T-helper 2 cell treated with Interferon-gamma antibody and Interleukin-4, amounts not matched to agents 100 ng/mL and 5 ng/mL, for 36 hours (primary cell): ENCODE data around the gene LSMEM2. TPM values are rescaled to one million over a fixed set of nuclear protein-coding genes. Genes with fewer than 3 reads are reported as not detected.
"Not testable (repeated sequence)": the region's sequence is repeated elsewhere in the genome, so short reads cannot be mapped to it uniquely, and the experiment has no call there.

Experiments used
- intact Hi-C: fragments of 100-400 bp; cut with micrococcal nuclease; formaldehyde crosslinking; loops from one replicate; pipeline ENCODE4 v1.15.1; 2023
- total RNA-seq: library from RNA; stranded (reverse); gene quantifications from 2 replicates; pipeline ENCODE4 v1.2.3, GENCODE V29; 2022

LSMEM2 gene
- total RNA-seq, 1 donor from 2014 or later = not detected

- intact Hi-C loops = no loop called here
Observed at GRCh38 chr3:50245251-50245745, 33.6 kb upstream of the LSMEM2 start.

GRCh38 chr3:50245831-50246516 is 32.9 kb upstream of the LSMEM2 start:
- intact Hi-C loops = loop anchor here (1.0 kb wide), 5 partner anchors 8 to 52 kb away; no protein-coding TSS in a partner anchor

GRCh38 chr3:50246517-50246954 is 32.4 kb upstream of the LSMEM2 start:
- intact Hi-C loops = loop anchor here (1.0 kb wide), 5 partner anchors 8 to 52 kb away; no protein-coding TSS in a partner anchor

GRCh38 chr3:50248387-50248786 is 30.5 kb upstream of the LSMEM2 start:
- intact Hi-C loops = no loop called here

GRCh38 chr3:50249457-50249856 is 29.4 kb upstream of the LSMEM2 start:
- intact Hi-C loops = no loop called here

GRCh38 chr3:50250514-50250913 is 28.4 kb upstream of the LSMEM2 start:
- intact Hi-C loops = no loop called here

GRCh38 chr3:50251220-50251619 is 27.7 kb upstream of the LSMEM2 start:
- intact Hi-C loops = no loop called here

GRCh38 chr3:50254577-50255250 is 24.2 kb upstream of the LSMEM2 start:
- intact Hi-C loops = no loop called here

GRCh38 chr3:50255251-50255615 is 23.7 kb upstream of the LSMEM2 start:
- intact Hi-C loops = no loop called here

GRCh38 chr3:50256978-50257890 is 21.7 kb upstream of the LSMEM2 start:
- intact Hi-C loops = no loop called here

GRCh38 chr3:50258029-50258680 is 20.7 kb upstream of the LSMEM2 start:
- intact Hi-C loops = no loop called here

- intact Hi-C loops = no loop called here
Observed at GRCh38 chr3:50258979-50259378, 19.9 kb upstream of the LSMEM2 start.

- intact Hi-C loops = loop anchor here (1.0 kb wide), 4 partner anchors 13 to 33 kb away; partner anchors contain the start of gene IFRD2
Observed at GRCh38 chr3:50259432-50260026, 19.4 kb upstream of the LSMEM2 start.

GRCh38 chr3:50260027-50260941 is 18.6 kb upstream of the LSMEM2 start:
- intact Hi-C loops = loop anchor here (1.0 kb wide), 4 partner anchors 13 to 33 kb away; partner anchors contain the start of gene IFRD2

GRCh38 chr3:50260942-50261441 is 17.9 kb upstream of the LSMEM2 start:
- intact Hi-C loops = loop anchor here (1.0 kb wide), 4 partner anchors 12 to 34 kb away; partner anchors contain the start of gene IFRD2

- intact Hi-C loops = no loop called here
Observed at GRCh38 chr3:50261505-50261904, 17.4 kb upstream of the LSMEM2 start.

- intact Hi-C loops = not testable (repeated sequence)
Observed at GRCh38 chr3:50262200-50262599, 16.7 kb upstream of the LSMEM2 start.

GRCh38 chr3:50262778-50263177 is 16.1 kb upstream of the LSMEM2 start:
- intact Hi-C loops = no loop called here
